Hepatic stellate cell (primary cell): Measurements from ENCODE around the gene PTPRE.

Experiments used
- DNase-seq: peaks from one replicate; pipeline ENCODE4 v3.0.0; 2011; ENCODE audit warnings: low spot score

The PTPRE gene

GRCh38 chr10:128124813-128125403 lies 218.0 kb downstream of the PTPRE start:
- no peak for DNase-seq

GRCh38 chr10:128125416-128125943 lies 218.6 kb downstream of the PTPRE start:
- no peak for DNase-seq

- peak; percentile 95 for DNase-seq
These were observed 219.3 kb downstream of the PTPRE start, which contains the start of gene MKI67 for GRCh38 chr10:128125944-128126764. MKI67 (minus strand) TSS chr10:128126423; CDS start chr10:128125667, 756 bp downstream.

GRCh38 chr10:128128582-128128981 lies 221.7 kb downstream of the PTPRE start:
- no peak for DNase-seq

- no peak for DNase-seq
These were observed 223.1 kb downstream of the PTPRE start for GRCh38 chr10:128130051-128130450.
